RWPE1 (cell line): Measurements from ENCODE around the gene ANKLE2.
"Not testable (repeated sequence)": the region's sequence is repeated elsewhere in the genome, so short reads cannot be mapped to it uniquely, and the experiment has no call there.

Experiments
- CTCF ChIA-PET: fragments of 350-600 bp; sonication (Branson Sonifier 250); formaldehyde crosslinking; extraction: SDS; loops from one replicate; lab custom pipeline; 2021; lab: Yijun Ruan, JAX
- POLR2A ChIA-PET: fragments of 400-600 bp; formaldehyde crosslinking; extraction: SDS; loops from one replicate; lab custom pipeline; 2020; ENCODE audit warnings: antibody characterized with exemption; ENCODE audit not compliant: low non-redundant PET; lab: Yijun Ruan, JAX
- DNase-seq: peaks from one replicate; pipeline ENCODE4 v3.0.0; 2012; ENCODE audit warnings: low spot score
- H3K27ac ChIP-seq: fragments of 450-650 bp; 2 replicates; pipeline ENCODE4 v1.5.1; 2017
- CTCF ChIP-seq: fragments of 450-650 bp; conservative IDR thresholded peaks from 2 replicates; pipeline ENCODE4 v1.5.1; 2017; ENCODE audit warnings: low read depth, mild to moderate bottlenecking

Gene ANKLE2

DNA sequence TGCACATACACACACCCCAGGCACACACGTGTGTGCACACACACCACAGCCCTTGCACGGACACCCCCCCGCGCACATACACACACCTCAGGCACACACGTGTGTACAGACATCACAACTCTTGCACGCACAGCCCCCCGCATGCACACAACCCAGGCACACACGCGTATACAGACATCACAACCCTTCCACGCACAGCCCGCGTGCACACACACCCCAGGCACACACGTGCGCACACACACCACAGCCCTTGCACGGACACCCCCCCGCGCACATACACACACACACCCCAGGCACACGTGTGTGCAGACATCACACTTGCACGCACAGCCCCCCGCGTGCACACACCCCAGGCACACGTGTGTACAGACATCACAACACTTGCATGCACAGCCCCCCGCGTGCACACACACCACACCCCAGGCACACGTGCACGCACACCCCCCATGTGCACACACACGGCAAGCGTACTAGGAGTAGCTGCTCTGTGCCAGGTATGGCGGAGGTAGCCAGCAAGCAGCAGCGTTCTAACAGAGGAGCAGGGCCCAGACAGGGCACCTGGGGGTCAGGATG lies 18.2 kb upstream of the ANKLE2 start:
- DNase-seq = no peak
- CTCF ChIA-PET = no interaction called here
- TF ChIP-seq CTCF = no peak
- POLR2A ChIA-PET = no interaction called here
- no peak overlapping the region for H3K27ac ChIP-seq

- no peak overlapping the region for H3K27ac ChIP-seq
- POLR2A ChIA-PET = no interaction called here
- TF ChIP-seq CTCF = no peak
- CTCF ChIA-PET = interaction anchor here (1.1 kb wide), 1 partner anchor 15 kb away, joined by 3 read pairs; no protein-coding TSS in a partner anchor
- no peak for DNase-seq
These were observed 16.0 kb upstream of the ANKLE2 start for GRCh38 chr12:132777614-132778013.

- H3K27ac ChIP-seq = no peak overlapping the region
- TF ChIP-seq CTCF = no peak
- POLR2A ChIA-PET = no interaction called here
- CTCF ChIA-PET = interaction anchor here (1.1 kb wide), 1 partner anchor 15 kb away, joined by 3 read pairs; no protein-coding TSS in a partner anchor
- no peak for DNase-seq
These were observed 15.4 kb upstream of the ANKLE2 start for GRCh38 chr12:132776816-132777568.

- CTCF ChIA-PET, POLR2A ChIA-PET, H3K27ac ChIP-seq, DNase-seq: not testable (repeated sequence)
These were observed 14.6 kb upstream of the ANKLE2 start for GRCh38 chr12:132776230-132776625.

GRCh38 chr12:132775502-132776229 lies 14.0 kb upstream of the ANKLE2 start:
- TF ChIP-seq CTCF = no peak
- ChIA-PET POLR2A (no interaction called here), CTCF (no interaction called here)
- DNase-seq = no peak
- H3K27ac ChIP-seq = no peak overlapping the region

- DNase-seq = no peak
- TF ChIP-seq CTCF = no peak
- ChIA-PET CTCF (interaction anchor here (0.6 kb wide), 2 partner anchors 21 to 160 kb away, joined by 3 read pairs; no protein-coding TSS in a partner anchor), POLR2A (no interaction called here)
- H3K27ac ChIP-seq = peak overlapping the region; percentile 15; the same call in 1 of the 2 replicates
These were observed 13.1 kb upstream of the ANKLE2 start for GRCh38 chr12:132774646-132775275.
